GM21737 (cell line): Measurements from ENCODE around the gene LDLRAD3.
"Not testable (repeated sequence)": the region's sequence is repeated elsewhere in the genome, so short reads cannot be mapped to it uniquely, and the experiment has no call there.

Source experiments
- ATAC-seq: cut with Tn5 transposase; IDR thresholded peaks from one replicate; pipeline ENCODE4 v1.9.1; 2021; ENCODE audit warnings: mild to moderate bottlenecking, moderate library complexity; ENCODE audit not compliant: unreplicated experiment

The LDLRAD3 gene

GRCh38 chr11:36155770-36156160 is 211.9 kb downstream of the LDLRAD3 start:
- no peak for ATAC-seq

GRCh38 chr11:36156161-36156816 is 212.4 kb downstream of the LDLRAD3 start:
- no peak for ATAC-seq

- ATAC-seq, result no peak
Observed at GRCh38 chr11:36156817-36157519, 213.1 kb downstream of the LDLRAD3 start.

GRCh38 chr11:36160091-36160490 is 216.2 kb downstream of the LDLRAD3 start:
- ATAC-seq, result no peak

GRCh38 chr11:36161572-36161971 is 217.7 kb downstream of the LDLRAD3 start:
- no peak for ATAC-seq

- no peak for ATAC-seq
Observed at GRCh38 chr11:36162006-36162882, 218.4 kb downstream of the LDLRAD3 start.

- no peak for ATAC-seq
Observed at GRCh38 chr11:36162883-36163434, 219.1 kb downstream of the LDLRAD3 start.

- ATAC-seq, result no peak
Observed at GRCh38 chr11:36164506-36165250, 220.8 kb downstream of the LDLRAD3 start.

GRCh38 chr11:36165621-36166397 is 221.9 kb downstream of the LDLRAD3 start:
- ATAC-seq, result no peak

GRCh38 chr11:36167073-36167472 is 223.2 kb downstream of the LDLRAD3 start:
- no peak for ATAC-seq

- no peak for ATAC-seq
Observed at GRCh38 chr11:36167729-36168128, 223.9 kb downstream of the LDLRAD3 start.

GRCh38 chr11:36177836-36178235 is 234.0 kb downstream of the LDLRAD3 start:
- no peak for ATAC-seq

- no peak for ATAC-seq
Observed at GRCh38 chr11:36186340-36187175, 242.7 kb downstream of the LDLRAD3 start.

GRCh38 chr11:36187622-36188021 is 243.8 kb downstream of the LDLRAD3 start:
- no peak for ATAC-seq

- not testable (repeated sequence) for ATAC-seq
Observed at GRCh38 chr11:36189735-36190134, 245.9 kb downstream of the LDLRAD3 start.

GRCh38 chr11:36191941-36192340 is 248.1 kb downstream of the LDLRAD3 start:
- ATAC-seq, result no peak

GRCh38 chr11:36192425-36193289 is 248.8 kb downstream of the LDLRAD3 start:
- no peak for ATAC-seq

GRCh38 chr11:36193290-36193619 is 249.4 kb downstream of the LDLRAD3 start:
- no peak for ATAC-seq
